Stimulated activated CD8-positive, alpha-beta memory T cell treated with anti-CD3 and anti-CD28 coated beads, Interleukin-4, amount 100 ng/mL, for 48 hours (primary cell): ENCODE results near the gene FAM240B.

ENCODE experiments used
- DNase-seq: peaks from one replicate; pipeline ENCODE4 v3.0.0-alpha.2; 2020

Gene FAM240B

DNA sequence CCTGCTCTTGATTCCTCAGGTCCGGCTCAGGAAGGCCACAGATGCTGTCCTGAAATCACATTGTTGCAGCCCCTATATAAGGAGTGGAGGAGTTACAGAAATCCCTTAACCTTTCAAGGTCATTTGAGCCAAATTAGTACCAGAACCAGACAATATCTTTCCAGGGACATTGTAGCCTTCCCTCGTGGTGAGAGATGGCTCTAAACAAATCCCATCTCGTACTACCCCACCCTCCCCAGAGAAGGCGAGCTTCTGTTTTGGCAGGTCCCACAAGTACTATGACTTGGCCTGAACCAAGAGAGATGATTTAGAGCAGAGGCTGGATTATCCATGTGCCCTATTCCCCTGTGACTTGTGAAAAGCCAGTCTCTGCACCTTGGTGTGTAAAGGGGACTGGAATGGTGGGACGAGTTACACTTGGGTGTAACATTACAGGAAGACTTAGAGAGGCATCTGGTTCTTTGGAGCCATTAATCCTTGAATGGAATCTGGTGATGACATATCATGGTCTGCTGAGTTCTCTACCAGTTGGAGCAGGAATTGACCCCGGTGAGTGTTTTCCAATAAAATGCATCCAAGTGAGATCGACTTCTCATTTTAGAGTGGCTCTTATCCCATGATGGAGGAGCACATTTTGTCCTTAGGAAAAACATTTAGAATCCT lies at the start of gene FAM240B:
FAM240B (minus strand) TSS at position 51 of the 663 bp plus-strand sequence. CDS start 16,134 bp downstream, outside the sequence.
- DNase-seq: no peak

DNA sequence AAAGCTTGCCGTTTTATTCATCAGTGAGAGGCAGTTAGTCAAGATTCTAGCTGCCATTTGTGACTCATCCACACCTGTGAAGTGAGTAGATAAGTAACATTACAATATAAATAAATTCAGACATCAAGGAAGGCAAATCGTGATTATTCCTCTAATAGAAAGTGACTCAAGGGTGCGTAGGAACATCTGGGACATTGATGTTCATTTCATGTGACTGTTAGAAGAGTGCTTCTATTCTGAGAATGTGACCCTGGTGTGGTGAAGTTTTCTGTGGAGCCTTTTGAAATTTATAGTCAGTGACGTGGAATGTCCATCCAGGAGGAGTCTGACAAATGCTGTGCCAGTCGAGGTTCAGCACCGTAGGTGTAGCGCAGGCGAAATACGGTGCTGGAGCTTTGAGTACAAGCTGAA lies 48.4 kb upstream of the FAM240B start:
- DNase-seq: no peak

DNA sequence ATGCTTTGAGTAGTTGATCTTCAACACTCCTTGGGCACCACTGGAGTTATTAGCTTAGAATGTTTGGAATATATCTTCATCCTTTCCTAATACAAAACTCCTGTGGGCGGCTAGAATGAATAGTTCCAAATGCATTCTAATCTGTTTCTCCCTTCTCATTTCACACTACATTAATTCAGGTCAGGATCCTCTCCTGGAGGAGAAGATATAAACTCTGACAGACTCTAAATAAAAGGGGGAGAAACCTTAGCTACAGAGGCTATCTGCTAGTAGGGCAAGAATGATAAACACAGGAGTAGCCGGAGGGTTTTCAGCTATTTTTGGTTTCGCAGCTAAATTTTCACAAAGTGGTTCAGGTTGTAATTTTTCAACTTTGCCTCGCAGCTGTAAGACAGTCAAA lies 45.2 kb upstream of the FAM240B start:
- DNase-seq: no peak

DNA sequence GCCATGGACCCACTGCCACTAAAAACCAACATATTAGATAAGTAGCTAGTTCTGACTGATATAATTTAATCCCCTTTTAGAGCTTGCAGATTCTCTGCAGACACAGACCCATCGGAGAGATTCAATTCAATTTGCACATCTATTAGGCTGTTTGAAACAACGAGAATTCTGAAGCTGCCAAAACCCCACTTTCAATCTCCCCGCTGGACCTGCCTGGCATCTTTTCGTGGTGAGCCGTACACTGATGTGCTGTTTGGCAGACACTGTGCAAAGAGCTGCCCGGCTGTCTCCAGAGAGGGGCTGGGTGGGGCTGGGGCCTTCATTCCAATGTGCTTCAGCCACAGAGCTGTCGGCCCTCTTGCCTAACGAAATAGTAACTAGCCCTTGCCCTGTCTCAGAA lies 42.1 kb upstream of the FAM240B start:
- no peak for DNase-seq

DNA sequence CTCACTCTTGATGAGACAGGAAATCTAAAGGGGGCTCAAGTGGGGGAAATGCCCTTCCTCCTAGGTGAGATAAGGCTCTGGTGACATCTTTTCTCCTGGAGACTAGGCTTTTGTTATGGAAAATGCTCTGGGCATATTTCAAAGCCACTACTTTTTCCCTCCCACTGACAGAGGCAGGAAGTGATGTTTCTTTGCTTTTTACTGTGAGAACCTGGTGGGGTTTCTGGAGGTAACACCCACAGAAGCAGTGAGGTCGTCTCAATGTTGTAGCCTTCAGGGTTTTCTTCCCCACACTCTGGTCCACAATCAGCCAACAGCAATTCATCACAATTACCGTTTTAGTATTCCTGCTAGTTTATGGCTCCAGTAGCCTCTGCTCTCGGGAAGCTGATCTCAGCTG lies 41.4 kb upstream of the FAM240B start:
- DNase-seq: no peak

DNA sequence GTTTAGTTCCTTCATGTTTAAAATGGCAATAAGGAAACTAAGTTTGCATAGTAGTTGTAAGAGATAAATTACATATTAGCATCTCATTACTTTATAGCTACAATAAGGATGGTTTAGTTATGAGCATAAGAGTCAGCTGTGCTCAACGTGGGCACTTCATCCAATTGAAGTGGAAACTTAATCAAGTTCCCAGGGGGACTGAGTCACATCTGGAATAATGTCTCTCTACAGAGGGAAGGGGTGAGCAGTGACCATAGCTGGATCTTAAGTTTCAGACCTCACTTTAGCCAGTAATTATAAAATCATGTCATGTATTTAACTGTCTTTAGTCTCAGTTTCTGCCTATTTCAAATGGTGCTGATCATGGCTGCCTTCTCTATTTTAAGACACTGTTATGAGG lies 36.8 kb upstream of the FAM240B start:
- no peak for DNase-seq

DNA sequence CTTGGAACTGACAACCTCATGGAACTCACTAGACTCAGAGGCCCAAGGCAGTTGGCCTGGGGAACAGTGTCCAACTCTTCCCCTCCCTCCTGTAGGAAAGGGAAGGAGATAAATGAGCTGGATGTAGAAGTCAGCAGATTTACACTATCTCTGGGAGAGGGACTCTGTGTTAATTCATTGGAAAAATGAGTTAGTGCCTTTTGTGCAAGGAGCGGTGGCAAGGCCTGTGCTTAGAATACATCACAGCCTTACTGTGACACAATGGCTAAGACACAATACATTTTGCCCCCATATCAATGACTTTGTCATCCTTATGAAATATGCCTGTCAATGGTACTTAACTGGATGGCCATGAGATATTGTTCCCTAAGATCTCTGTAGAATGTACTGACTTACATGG lies 28.0 kb upstream of the FAM240B start:
- DNase-seq: no peak

DNA sequence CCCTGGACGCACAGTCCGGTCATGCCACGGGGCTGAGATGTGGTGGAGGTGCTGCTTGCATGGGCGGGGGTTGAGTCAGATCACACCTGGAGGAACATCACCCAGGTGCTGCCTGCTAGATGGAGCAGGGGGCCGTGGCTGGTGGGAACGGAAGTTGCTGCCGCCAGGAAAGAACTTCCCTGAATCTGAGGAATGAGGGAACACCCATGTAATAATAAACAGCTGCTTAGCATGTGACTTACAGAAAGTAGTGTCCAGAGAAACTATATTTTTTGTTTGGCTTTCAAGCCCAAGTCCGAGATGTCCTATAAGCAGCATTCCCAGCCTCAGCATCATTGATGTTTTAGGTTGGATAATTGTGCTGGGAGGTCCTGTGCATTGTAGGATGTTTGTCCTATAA lies 27.1 kb upstream of the FAM240B start:
- no peak for DNase-seq

DNA sequence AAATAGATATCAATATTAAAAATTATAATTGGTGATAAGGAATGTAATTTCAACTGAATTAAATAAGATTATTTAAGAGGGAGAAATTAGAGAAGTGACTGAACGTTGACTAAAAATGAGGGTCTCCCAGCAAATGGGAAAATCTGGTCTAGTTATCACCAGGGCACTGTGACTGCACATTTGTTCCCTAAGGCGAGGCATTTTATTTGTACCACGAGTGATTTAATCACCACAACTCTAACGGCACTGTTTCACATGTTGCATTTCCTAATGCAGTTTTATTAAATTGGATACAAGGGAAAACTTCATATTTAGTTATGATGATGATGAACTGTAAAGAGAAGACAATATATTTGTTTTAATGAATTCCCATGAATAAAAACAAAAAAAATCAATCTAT lies 26.4 kb upstream of the FAM240B start:
- DNase-seq: no peak

DNA sequence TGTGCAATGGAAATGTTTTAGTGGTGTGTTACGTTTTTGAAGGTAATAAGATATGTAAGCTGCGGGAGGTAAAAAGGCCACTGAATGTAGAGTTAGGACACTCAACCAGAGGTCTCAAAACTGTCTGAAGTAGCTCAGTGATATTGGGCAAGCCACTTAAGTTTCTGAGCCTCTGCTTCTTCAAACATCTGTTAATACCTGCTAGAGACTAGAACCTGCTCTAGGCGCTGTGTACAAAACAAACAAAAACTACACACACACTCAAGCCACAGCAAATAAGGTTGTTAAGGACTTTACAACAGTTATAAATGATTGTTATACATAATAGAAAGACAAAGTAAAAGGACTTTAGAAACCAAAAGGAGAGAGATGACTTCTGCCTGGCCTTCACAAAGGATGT lies 24.6 kb upstream of the FAM240B start:
- DNase-seq: no peak

DNA sequence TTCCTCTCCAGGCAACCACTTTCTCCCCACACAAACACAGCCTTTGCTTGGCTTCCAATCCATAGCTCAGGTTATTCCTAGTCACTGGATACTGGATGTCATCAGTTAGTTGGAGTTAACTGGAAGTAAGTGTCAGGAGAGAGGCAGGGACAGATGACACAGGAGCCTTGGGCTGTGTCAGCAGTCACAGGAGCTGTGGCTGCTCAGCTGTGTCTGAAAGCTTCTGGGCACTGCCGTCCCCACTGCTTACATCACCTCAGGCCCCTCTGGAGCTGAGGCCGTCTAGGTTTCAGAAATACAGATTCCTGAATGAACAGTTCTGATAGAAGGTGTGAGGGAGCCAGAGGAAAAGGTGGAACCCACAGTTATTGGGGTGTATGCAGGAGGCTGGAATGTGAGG lies 17.3 kb upstream of the FAM240B start:
- DNase-seq: no peak

DNA sequence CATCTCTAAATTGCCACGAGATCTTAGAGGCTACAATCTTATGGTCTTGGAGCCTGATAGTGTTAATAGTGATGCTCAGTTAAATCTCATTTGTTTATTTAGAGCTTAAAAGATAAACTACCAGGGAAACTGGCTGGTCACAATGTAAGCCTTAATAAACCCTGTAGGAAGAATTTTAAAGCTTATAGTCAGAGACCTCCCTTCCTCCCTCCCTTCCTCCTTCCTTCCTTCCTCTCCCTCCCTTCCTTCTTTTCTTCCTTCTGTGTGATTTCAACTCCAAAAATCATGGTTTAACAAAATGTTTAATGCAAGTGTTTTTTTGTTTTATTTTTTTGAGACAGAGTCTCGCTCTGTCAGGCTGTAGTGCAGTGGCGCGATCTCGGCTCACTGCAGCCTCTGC lies 14.9 kb upstream of the FAM240B start:
- no peak for DNase-seq

DNA sequence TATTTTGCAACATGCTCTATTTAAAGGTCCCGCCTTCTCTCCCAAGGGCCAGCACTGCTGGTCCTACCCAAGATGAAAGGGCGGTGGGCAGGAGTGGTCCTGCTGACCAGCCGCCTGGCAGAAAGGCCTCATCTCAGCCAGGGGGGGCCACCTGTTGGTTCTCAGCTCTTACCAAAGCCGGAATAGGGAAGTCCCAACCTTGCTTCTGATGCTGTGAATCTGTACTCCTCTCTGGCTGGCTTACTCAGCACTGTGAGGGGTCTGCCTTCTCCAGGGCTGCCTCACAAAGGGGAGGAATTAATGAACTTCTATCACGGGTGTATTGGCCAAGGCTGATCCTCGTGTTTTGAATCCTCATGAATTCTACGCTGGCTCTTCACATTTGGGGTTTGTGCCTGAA lies 13.6 kb upstream of the FAM240B start:
- DNase-seq: no peak

DNA sequence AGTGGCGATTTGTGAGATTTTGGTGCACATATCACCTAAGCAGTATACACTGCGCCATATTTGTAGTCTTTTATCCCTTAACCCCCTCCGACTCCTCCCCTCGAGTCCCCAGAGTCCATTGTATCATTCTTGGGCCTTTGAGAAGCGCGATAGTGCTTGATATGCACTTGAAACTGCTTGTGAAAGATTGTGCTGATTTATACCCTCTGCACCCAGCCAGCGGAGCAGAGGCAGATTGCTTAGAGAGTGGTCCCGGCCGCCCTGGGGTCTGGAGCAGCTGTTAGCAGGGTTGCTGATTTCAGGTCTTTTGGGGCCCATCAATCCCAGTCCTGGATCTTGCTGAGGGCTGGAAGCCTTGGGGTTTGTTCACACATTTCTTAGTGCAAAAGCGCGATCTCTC lies 13.0 kb upstream of the FAM240B start:
- DNase-seq: no peak

DNA sequence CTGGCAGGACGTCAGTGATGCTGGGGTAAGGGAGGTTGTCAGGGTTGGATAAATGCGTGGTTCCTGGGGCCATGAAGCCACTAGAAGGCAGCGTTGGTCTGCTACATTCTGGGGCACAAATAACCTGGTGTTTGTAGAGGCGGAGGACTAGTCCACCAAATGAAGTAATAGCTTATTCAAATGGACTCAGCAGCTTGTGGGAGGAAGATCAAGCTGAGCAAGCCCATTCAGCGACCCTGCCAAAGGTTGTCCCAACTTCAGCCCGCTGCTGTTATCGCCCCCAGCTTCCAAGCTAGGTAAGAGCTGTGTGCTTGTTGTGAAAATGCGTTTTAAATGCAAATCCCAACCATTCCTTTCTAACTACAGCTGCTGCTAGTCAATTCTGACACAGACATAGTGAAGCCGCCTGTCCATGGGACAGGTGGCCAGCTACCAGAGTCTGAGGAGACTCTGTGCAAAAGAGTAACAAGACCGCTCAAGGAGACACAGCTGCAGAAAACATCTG lies 7.6 kb upstream of the FAM240B start:
- no peak for DNase-seq

DNA sequence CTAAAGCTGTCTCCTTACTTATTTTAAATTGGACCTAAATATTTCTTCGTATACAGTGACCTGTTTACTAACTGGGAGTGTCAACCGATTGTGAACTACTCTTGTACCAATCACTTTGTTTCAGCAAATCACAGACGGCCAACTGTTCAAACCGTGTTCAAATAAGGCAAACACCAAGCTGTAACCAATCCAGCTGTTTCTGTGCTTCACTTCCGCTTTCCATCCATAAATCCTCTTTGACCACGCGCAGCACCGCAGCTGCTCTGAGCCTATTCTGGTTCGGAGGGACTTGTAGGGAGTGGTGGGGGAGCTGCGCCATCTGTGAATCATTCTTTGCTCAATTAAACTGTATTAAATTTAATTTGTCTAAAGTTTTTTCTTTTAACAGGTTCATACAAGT lies 4.8 kb upstream of the FAM240B start:
- no peak for DNase-seq

DNA sequence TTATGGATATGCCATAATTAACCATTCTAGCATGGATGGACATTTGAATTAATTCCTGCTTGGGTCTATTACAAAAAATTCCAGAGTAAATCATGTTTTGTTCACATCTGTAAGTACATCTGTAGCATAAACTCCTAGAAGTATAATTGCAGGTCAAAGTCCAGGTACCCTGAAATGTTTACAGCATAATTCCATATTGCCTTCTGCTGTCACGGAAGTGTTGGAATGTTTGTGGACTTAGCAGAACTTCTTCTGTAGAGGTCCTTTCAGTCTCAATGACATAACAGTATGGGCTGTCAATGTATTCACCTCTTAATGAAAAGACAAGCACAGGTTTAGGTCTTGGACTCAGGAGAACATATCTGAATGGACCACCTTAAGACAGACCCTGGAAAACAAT lies 1.8 kb downstream of the FAM240B start:
- DNase-seq: no peak

DNA sequence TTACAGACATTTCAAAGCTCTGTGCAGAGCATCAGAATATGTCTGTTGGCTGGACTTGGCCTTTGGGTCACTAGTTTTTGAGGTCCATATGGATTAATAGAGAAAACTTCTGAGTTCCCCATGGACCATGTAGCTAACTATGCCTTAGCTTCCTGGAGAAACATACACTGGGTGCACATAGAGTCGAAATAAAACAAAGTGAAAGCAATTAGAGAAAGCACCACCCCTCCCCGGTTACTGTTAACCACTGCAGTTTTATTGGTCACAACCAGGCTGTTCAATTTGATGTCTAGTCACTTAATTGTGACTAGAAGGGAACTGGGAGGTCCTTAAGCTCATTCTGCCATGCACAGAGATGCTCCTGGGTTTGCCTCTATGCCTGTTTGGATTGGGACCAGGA lies 4.2 kb downstream of the FAM240B start:
- DNase-seq: no peak

DNA sequence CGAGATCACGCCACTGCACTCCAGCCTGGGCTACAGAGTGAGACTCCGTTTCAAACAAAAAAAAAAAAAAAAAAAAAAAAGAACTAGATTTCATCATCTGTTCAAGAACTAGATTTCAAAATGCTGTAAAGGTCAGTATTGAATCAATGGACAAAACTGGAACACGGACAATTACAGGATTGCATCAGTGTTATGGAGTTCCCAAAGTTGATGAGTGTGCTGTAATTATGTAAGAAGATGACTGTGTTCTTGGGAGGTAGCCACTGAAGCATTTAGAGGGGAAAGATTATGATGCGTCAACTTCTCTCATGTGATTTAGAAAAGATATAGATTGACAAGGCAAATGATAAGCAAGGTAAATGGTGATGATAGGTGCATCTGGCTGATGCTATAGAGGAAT lies 6.5 kb downstream of the FAM240B start:
- DNase-seq: no peak

DNA sequence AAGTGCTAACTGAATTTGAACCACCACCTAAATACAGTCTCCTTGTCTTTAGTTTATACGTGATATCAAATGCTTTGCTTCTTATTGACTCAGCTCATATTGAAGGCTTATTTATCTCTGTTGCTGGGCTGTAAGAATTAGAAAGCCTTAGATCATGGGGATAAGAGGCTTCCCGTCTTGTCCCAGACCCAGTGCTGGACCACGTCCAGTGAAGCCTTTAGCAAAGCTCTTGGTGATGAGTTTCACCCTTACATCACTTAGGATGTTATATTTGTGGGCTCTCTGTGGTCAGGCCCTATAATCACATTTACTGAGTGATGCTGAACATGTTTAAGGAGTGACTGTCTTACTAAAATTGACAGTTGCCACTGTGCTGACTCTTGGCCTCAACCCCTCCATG lies 11.2 kb downstream of the FAM240B start:
- no peak for DNase-seq

DNA sequence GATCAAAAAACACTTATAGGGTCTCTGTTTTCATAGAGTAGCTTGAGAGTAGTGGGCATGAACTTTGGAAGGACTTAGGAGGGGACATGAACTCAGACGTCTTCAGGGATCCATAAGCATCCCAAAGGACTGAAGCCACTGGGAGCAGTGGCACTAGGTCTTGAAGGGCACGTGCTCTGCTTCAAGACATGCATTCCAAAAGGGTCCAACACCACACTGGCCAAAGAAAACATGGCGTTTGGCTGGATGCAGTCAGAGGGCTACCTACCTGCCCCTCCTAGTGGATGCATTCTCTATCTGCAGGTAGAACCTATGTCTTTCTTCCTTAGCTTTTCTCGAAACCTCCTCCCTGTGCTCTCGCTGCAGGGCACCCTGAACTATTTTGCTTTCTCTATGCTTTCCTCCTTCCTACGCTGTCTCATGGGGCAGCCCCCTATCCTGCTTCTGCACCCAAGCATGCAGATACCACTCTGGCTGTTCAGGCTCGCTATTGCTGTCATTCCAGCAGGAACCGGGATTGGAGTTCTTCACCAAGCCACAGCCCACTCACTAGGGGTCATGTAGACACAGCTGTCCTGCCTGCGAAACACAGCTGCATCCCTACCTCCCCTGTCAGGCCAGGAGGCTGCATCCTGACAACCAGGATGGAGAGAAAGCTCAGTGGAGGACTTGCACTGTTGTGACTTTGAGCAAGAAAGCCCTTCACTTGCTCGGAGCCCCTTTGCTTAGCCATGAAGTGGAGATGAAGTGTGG lies 11.9 kb downstream of the FAM240B start:
- DNase-seq: no peak

DNA sequence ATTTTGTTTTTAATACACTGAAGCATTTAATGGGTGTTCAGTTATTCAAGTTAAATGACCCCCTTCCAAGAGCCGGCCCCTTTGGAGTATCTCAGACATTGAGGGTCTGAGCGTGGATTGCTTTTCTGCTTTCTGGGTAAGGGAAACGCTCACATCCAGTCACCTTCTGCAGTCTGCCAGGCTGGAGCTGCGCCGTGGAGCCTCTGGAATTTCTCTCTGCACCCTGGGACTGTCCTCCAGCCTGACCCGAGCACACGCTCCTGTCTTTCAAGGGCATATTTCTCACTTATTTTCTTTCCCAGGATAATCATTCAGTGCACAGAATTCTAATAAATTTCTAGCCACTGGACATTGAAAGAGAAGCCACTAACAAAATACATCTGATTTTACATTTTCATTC lies 13.4 kb downstream of the FAM240B start:
- no peak for DNase-seq

DNA sequence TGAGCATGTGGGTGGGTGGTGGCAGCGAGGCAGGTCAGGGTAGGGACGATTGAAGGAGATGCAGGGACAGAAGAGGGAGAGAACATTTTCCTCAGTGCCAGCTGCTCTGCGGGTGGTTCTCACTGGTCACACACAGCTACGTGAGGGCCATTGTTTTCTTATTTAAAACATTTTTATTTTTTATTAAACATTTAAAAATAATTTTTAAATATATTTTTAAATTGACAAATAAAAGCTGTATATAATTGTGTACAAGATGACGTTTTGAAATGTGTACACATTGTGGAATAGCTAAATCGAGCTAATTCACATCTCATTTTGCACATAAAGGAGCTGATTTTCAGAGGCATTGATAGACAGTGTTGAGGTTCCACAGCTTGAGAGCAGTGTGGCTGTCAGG lies 14.0 kb downstream of the FAM240B start:
- no peak for DNase-seq

DNA sequence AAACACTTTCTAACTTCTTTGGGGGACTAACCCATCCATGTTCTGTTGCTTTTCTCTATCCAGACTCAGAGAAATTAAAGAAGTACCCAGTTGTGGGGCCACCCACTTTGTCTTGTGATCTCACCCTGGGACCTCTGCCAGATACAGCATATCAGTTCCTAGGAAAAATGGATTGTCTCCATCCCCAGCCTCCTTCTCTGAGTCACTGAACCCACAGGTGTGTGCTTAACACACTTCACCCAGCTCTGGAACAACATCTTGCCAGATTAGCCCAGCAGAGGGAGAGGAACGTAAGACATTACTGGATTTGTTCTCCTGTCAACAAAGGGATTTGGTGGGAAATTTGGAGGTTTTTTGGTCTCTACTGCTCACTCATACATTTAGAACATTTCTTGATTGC lies 19.2 kb downstream of the FAM240B start:
- no peak for DNase-seq

DNA sequence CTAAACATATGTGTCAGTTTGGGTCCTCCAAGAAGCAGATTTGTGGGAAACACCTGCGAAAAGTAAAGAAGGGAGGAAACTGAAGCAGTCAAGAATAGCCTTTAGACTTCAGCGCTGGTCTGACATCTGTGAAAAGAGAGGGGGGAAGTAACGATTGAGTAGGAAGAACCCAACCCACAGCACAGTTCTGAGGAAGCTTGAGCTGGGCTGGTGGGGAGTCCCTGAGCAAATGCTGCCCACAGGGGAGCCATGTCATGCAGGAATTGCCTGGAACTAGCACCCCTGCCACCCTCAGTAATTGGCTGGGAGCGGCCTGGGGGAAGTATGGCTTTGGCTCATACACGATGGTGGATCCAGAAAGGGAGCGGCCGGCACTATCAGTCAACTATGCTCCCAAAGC lies 20.6 kb downstream of the FAM240B start:
- no peak for DNase-seq
